ENCODE measurements around the gene MAP3K5.

DNA sequence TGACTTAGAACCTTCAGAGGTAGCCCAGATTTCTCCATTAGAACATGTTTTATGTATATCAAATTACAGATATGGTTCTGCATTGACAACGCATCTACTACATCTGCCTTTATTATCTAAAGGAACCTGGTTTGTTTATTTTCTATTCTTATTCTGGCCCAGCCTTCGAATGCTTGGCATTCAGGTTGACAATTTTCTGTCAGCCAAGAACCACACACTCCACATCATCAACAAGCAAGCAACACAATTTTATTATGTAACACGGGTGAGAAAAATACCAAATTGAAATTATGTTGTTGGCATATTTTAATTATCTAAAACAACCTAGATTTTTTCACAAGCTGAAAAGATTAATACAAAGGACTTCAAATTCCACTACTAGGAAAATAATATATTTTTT, 14.6 kb downstream of the MAP3K5 start:
- TF ChIP-seq SIN3A (IDR thresholded peaks at IDR 0.05; ENCODE audit: borderline replicate concordance, insufficient read depth, low read length) (no peak), POLR2AphosphoS5 (IDR thresholded peaks at IDR 0.05; ENCODE audit: low read depth, low read length) (no peak), TAF1 (IDR thresholded peaks at IDR 0.05; ENCODE audit: borderline replicate concordance, insufficient read depth, low read length) (no peak), FOXP2 (optimal IDR thresholded peaks at IDR 0.05; ENCODE audit: borderline replicate concordance, extremely low read depth, extremely low read length, insufficient read depth) (no peak)
- TF ChIP-seq, protein P1, sequence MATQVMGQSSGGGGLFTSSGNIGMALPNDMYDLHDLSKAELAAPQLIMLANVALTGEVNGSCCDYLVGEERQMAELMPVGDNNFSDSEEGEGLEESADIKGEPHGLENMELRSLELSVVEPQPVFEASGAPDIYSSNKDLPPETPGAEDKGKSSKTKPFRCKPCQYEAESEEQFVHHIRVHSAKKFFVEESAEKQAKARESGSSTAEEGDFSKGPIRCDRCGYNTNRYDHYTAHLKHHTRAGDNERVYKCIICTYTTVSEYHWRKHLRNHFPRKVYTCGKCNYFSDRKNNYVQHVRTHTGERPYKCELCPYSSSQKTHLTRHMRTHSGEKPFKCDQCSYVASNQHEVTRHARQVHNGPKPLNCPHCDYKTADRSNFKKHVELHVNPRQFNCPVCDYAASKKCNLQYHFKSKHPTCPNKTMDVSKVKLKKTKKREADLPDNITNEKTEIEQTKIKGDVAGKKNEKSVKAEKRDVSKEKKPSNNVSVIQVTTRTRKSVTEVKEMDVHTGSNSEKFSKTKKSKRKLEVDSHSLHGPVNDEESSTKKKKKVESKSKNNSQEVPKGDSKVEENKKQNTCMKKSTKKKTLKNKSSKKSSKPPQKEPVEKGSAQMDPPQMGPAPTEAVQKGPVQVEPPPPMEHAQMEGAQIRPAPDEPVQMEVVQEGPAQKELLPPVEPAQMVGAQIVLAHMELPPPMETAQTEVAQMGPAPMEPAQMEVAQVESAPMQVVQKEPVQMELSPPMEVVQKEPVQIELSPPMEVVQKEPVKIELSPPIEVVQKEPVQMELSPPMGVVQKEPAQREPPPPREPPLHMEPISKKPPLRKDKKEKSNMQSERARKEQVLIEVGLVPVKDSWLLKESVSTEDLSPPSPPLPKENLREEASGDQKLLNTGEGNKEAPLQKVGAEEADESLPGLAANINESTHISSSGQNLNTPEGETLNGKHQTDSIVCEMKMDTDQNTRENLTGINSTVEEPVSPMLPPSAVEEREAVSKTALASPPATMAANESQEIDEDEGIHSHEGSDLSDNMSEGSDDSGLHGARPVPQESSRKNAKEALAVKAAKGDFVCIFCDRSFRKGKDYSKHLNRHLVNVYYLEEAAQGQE (IDR thresholded peaks at IDR 0.05; ENCODE audit: insufficient read depth in 1 of 2, low read depth in 2 of 2, low read length in 2 of 2) = no peak
